HCT116 (cell line): ENCODE measurements around the gene IGSF21. TPM values are rescaled to one million over a fixed set of nuclear protein-coding genes. Genes with fewer than 3 reads are reported as not detected.

Source experiments
- ATAC-seq: fragments of 200-7000 bp; cut with Tn5 transposase; 2 replicates; pipeline ENCODE4 v1.9.1; 2020; ENCODE audit warnings: mild to moderate bottlenecking, moderate library complexity
- BruUV-seq: library from RNA; stranded (reverse); fragments of 400-500 nt; replicated peaks from 2 replicates; lab custom pipeline; 2021; lab: Mats Ljungman, UMichigan
- CTCF ChIA-PET: fragments of 300-600 bp; sonication (Branson Sonifier 250); formaldehyde crosslinking; loops from one replicate; lab custom pipeline; 2021; ENCODE audit warnings: antibody characterized with exemption; lab: Charles Lee
- POLR2A ChIA-PET: fragments of 300-600, 350-600 bp; sonication (Branson Sonifier 250); formaldehyde crosslinking; loops from one replicate; lab custom pipeline; 2021; ENCODE audit warnings: antibody characterized with exemption; lab: Charles Lee
- RAD21 ChIA-PET, 2 experiments: fragments of 300-600 bp; sonication (Branson Sonifier 250); formaldehyde crosslinking; loops; one replicate each; lab custom pipeline; 2023; ENCODE audit warnings: low total read pairs in 2 of 2; ENCODE audit not compliant: uncharacterized antibody in 2 of 2, unreplicated experiment in 2 of 2, low non-redundant PET in 1 of 2; lab: Charles Lee
- DNase-seq: peaks from one replicate; pipeline ENCODE4 v3.0.0-alpha.2; 2010; ENCODE audit warnings: low read depth, low spot score
- H2AFZ ChIP-seq: fragments of 200-600 bp; shearing (Covaris generic), sonication (generic); 2 replicates; pipeline ENCODE4 v1.6.1; 2017; ENCODE audit warnings: low read depth, mixed run types, mixed read lengths, antibody characterized with exemption, low read length; ENCODE audit not compliant: poor library complexity, severe bottlenecking
- H3K27ac ChIP-seq: 2 replicates; pipeline ENCODE4 v1.5.1; 2012; ENCODE audit warnings: low read depth, low read length
- H3K27me3 ChIP-seq: fragments of 200-600 bp; sonication (generic); 2 replicates; pipeline ENCODE4 v1.6.1; 2016; ENCODE audit warnings: mixed run types, low read length, mixed read lengths; ENCODE audit not compliant: insufficient read depth
- H3K36me3 ChIP-seq, 2 experiments: fragments of 200-500 bp in 1 of 2; fragments of 200-600 bp in 1 of 2; sonication (Bioruptor generic) in 1 of 2; sonication (generic) in 1 of 2; 2 replicates each; pipeline versions ENCODE4 v1.5.1 to v1.6.1; 2014 to 2016; ENCODE audit warnings: low read length in 2 of 2, inconsistent platforms in 1 of 2, mixed read lengths in 1 of 2, mixed run types in 1 of 2; ENCODE audit not compliant: insufficient read depth in 2 of 2, control insufficient read depth in 1 of 2
- H3K4me1 ChIP-seq, 2 experiments: fragments of 200-600 bp in 1 of 2; sonication (generic) in 1 of 2; 2 replicates each; pipeline versions ENCODE4 v1.5.1 to v1.6.1; 2012 to 2017; ENCODE audit warnings: low read length in 2 of 2, inconsistent platforms in 1 of 2, mild to moderate bottlenecking in 1 of 2, mixed read lengths in 1 of 2, mixed run types in 1 of 2, moderate library complexity in 1 of 2; ENCODE audit not compliant: insufficient read depth in 2 of 2, control insufficient read depth in 1 of 2
- H3K4me2 ChIP-seq: fragments of 200-600 bp; sonication (generic); 2 replicates; pipeline ENCODE4 v1.6.1; 2017; ENCODE audit warnings: mixed run types, low read length, mixed read lengths
- H3K4me3 ChIP-seq, 2 experiments: fragments of 200-600 bp in 1 of 2; sonication (generic) in 1 of 2; replicated peaks in 1 of 2; 2 replicates each; pipeline ENCODE4 v1.5.1; 2011 to 2016; ENCODE audit warnings: low read length in 2 of 2, control low read depth in 1 of 2, low read depth in 1 of 2, mild to moderate bottlenecking in 1 of 2, mixed read lengths in 1 of 2, mixed run types in 1 of 2
- H3K79me2 ChIP-seq: fragments of 200-600 bp; sonication (generic); 2 replicates; pipeline ENCODE4 v1.6.1; 2017; ENCODE audit warnings: mild to moderate bottlenecking, mixed run types, low read length, moderate library complexity, mixed read lengths; ENCODE audit not compliant: insufficient read depth
- H3K9ac ChIP-seq: fragments of 200-600 bp; sonication (generic); 2 replicates; pipeline ENCODE4 v1.6.1; 2016; ENCODE audit warnings: low read length, mixed read lengths
- H3K9me2 ChIP-seq: fragments of 200-600 bp; sonication (generic), shearing (Covaris generic); 2 replicates; pipeline ENCODE4 v1.6.1; 2017; ENCODE audit warnings: mixed run types, mild to moderate bottlenecking, moderate library complexity; ENCODE audit not compliant: insufficient read depth
- H3K9me3 ChIP-seq, 2 experiments: fragments of 200-500 bp in 1 of 2; fragments of 200-600 bp in 1 of 2; sonication (Bioruptor generic) in 1 of 2; sonication (generic) in 1 of 2; 2 replicates each; pipeline ENCODE4 v1.6.1; 2014 to 2017; ENCODE audit warnings: low read length in 2 of 2, mixed read lengths in 2 of 2, inconsistent platforms in 1 of 2, low read depth in 1 of 2, mild to moderate bottlenecking in 1 of 2, mixed run types in 1 of 2, moderate library complexity in 1 of 2; ENCODE audit not compliant: control insufficient read depth in 1 of 2, insufficient read depth in 1 of 2
- H4K20me1 ChIP-seq: fragments of 200-600 bp; sonication (generic), shearing (Covaris generic); 2 replicates; pipeline ENCODE4 v1.6.1; 2017; ENCODE audit warnings: mixed run types, mild to moderate bottlenecking, moderate library complexity; ENCODE audit not compliant: insufficient read depth
- CEBPB ChIP-seq: IDR thresholded peaks from 2 replicates; pipeline ENCODE4 v1.6.1; 2012; ENCODE audit warnings: low read depth
- CTCF ChIP-seq, 3 experiments: fragments of 200-600 bp in 1 of 3; sonication (generic) in 1 of 3; IDR thresholded peaks in 2 of 3; conservative IDR thresholded peaks in 1 of 3; 2 replicates each; pipeline ENCODE4 v1.5.1; 2012 to 2017; ENCODE audit warnings: low read depth in 2 of 3, low read length in 2 of 3, antibody characterized with exemption in 1 of 3, borderline replicate concordance in 1 of 3, control low read depth in 1 of 3, mild to moderate bottlenecking in 1 of 3, mixed read lengths in 1 of 3, mixed run types in 1 of 3, moderate library complexity in 1 of 3; ENCODE audit not compliant: insufficient read depth in 1 of 3
- ELF1 ChIP-seq: IDR thresholded peaks from 2 replicates; pipeline ENCODE4 v1.6.1; 2012; ENCODE audit warnings: low read depth, borderline replicate concordance
- EZH2phosphoT487 ChIP-seq: fragments of 200-600 bp; IDR thresholded peaks from 2 replicates; pipeline ENCODE4 v1.6.1; 2018; ENCODE audit warnings: antibody characterized with exemption, borderline replicate concordance
- JUND ChIP-seq: IDR thresholded peaks from 2 replicates; pipeline ENCODE4 v1.6.1; 2012
- POLR2A ChIP-seq: IDR thresholded peaks from 2 replicates; pipeline ENCODE4 v1.7.0; 2011; ENCODE audit warnings: borderline replicate concordance; ENCODE audit not compliant: insufficient read depth, insufficient read length; ENCODE audit errors: extremely low read depth
- SIN3A ChIP-seq: IDR thresholded peaks from 2 replicates; pipeline ENCODE4 v1.6.1; 2012; ENCODE audit warnings: low read depth
- SP1 ChIP-seq: IDR thresholded peaks from 2 replicates; pipeline ENCODE4 v1.6.1; 2012; ENCODE audit warnings: low read depth
- ZFX ChIP-seq: fragments of 450-650 bp; IDR thresholded peaks from 2 replicates; pipeline ENCODE4 v1.6.1; 2017
- intact Hi-C: fragments of 100-400 bp; cut with micrococcal nuclease; formaldehyde crosslinking; loops from 2 replicates; pipeline ENCODE4 v1.10.0; 2022
- total RNA-seq: library from RNA; stranded (reverse); gene quantifications from one replicate; pipeline ENCODE4 v1.2.1, GENCODE V29; 2021; ENCODE audit not compliant: unreplicated experiment
- TF ChIP-seq, protein P1 (sequence below): IDR thresholded peaks from 2 replicates; pipeline ENCODE4 v1.6.1; 2011; ENCODE audit warnings: mild to moderate bottlenecking, low read length, moderate library complexity; ENCODE audit not compliant: insufficient replicate concordance; ENCODE audit errors: extremely low read depth

The IGSF21 gene
- total RNA-seq, 1 experiment from 2014 or later, result not detected

GRCh38 chr1:18294437-18295176 lies 187.0 kb downstream of the IGSF21 start:
- Histone ChIP-seq H3K4me1 (no peaks in the 10 kb centered on the region), H3K27ac (no peak overlapping the region), H3K36me3 (no peaks in the 10 kb centered on the region), H3K4me2 (no peak overlapping the region), H3K9ac (no peak overlapping the region), H3K27me3 (peaks cover 42% of the 10 kb centered on the region), H3K9me3 (no peaks in the 10 kb centered on the region), H3K9me2 (no peaks in the 10 kb centered on the region), H2AFZ (no peak overlapping the region), H3K4me3 (no peak overlapping the region), H4K20me1 (no peaks in the 10 kb centered on the region), H3K79me2 (no peaks in the 10 kb centered on the region)
- no TSS peak for BruUV-seq
- no peak for ATAC-seq
- no peak for DNase-seq
- intact Hi-C loops, result no loop called here
- TF ChIP-seq CEBPB (no peak), POLR2A (no peak), EZH2phosphoT487 (no peak), ZFX (no peak), SIN3A (no peak), JUND (no peak), ELF1 (no peak), SP1 (no peak), CTCF (IDR thresholded peaks at IDR 0.05 in 2 of 3, conservative IDR thresholded peaks at IDR 0.05 in 1 of 3; ENCODE audit: borderline replicate concordance in 1 of 3, insufficient read depth in 1 of 3, low read depth in 2 of 3, low read length in 2 of 3) (no peak)
- TF ChIP-seq, protein P1, sequence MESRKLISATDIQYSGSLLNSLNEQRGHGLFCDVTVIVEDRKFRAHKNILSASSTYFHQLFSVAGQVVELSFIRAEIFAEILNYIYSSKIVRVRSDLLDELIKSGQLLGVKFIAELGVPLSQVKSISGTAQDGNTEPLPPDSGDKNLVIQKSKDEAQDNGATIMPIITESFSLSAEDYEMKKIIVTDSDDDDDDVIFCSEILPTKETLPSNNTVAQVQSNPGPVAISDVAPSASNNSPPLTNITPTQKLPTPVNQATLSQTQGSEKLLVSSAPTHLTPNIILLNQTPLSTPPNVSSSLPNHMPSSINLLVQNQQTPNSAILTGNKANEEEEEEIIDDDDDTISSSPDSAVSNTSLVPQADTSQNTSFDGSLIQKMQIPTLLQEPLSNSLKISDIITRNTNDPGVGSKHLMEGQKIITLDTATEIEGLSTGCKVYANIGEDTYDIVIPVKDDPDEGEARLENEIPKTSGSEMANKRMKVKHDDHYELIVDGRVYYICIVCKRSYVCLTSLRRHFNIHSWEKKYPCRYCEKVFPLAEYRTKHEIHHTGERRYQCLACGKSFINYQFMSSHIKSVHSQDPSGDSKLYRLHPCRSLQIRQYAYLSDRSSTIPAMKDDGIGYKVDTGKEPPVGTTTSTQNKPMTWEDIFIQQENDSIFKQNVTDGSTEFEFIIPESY, result no peak
- ChIA-PET POLR2A (no interaction called here), RAD21 (no interaction called here), CTCF (no interaction called here)
